Pons (tissue), 1 donor: Measurements from ENCODE around the gene RUNX2.
A peak's percentile ranks its signal among the peaks of the same experiment; 100 is the strongest.
"Not testable (repeated sequence)": the region's sequence is repeated elsewhere in the genome, so short reads cannot be mapped to it uniquely, and the experiment has no call there.

ENCODE experiments used
- DNase-seq: peaks from one replicate; pipeline ENCODE4 v3.0.0-alpha.2; 2016; ENCODE audit warnings: low spot score

The RUNX2 gene

DNA sequence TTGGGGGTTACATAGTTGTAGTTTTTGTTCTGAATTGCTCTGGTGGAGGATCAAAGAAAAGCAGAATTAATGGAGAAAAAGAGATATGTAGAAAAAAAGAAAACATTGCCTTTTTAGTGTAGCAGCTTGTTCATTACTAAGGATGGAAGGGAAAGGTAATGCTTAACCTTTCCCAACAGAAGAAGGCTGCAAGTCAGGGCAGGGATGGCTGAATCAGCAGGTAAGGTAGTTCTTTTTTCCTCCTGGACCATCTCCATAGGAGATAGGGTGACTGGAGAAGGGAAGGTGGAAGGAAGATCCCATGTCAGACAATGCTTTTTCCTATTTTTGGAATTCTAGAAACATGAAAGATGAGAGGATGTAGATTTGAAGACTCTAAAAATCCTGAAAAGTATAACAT lies 129.0 kb downstream of the RUNX2 start:
- DNase-seq: no peak

DNA sequence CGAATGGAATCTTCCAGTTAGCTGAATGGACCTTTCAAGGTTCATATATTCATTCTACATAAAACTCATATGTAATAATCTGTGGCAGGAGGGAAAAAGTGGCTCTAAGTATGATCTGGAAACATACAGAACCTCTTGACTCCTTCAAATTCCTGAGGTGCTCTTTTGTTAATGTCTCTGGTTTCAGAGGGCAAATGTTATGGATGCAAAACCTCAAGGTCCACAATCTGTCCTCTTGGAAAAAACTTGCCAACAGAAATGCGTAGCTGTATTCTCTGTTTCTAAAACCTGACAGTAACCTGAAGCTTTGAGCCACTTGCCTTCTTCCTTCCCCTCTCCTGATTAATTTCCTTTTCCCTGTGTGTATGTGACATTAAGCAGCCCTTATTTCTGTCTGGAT lies 130.5 kb downstream of the RUNX2 start:
- DNase-seq: no peak

DNA sequence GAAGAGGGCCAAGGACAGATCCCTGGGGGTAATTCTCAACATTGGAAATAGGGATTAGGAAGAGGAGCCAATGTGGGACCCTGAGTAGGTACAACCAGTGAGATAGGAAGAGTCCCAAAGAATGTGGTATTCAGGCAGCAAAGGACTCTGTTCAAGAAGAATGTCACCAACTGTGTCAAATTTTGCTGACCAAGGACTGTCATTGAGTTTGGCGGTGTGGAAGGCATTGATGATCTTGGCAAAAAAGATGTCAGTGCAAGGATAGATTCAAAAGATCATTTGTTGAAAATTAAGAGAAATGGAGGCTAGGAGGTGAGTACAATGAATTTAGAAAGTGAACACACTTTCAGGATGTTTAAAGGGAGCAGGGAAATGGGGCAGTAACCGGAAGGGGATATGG lies 132.0 kb downstream of the RUNX2 start:
- DNase-seq: no peak

DNA sequence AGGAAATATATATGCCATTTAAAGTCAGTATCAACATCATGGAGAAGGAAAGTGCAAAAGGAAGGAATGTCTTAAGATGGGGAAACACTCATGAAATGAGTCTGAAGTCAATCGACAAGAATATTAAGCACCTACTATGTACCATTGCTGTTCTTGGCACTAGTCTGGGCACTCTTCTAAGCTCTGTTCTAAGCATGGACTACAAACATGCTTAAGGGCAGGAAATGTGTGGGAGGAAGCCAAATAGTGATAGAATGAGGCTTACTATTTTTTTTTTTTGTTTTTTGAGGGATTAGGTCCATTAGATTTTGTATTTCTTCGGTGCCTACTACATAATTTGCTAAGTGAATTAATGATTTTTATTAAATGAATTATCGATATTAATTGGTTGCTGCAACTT lies 133.4 kb downstream of the RUNX2 start:
- DNase-seq: no peak

- no peak for DNase-seq
These were observed 134.3 kb downstream of the RUNX2 start for GRCh38 chr6:45462190-45463134.

DNA sequence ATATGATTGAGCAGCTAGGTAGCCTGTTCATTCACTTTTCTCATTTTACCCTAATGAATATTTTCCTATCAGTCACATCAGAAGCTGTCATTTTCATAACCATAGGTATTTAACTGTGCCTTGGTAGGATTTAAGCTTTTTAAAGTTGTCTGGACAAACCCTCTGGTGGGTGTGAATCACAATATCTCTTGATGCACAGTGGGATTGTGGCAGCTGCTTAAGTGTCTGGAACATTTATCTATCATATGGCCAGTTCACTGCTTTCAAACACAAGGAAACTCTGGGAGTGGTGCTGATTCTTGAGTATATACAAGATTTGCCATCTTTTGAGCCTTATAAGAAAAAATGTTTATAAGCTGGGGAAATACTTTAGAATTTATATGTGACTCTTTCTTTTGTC lies 136.6 kb downstream of the RUNX2 start:
- no peak for DNase-seq

GRCh38 chr6:45466686-45467085 lies 138.6 kb downstream of the RUNX2 start:
- DNase-seq: no peak

- not testable (repeated sequence) for DNase-seq
These were observed 139.3 kb downstream of the RUNX2 start for GRCh38 chr6:45467417-45467816.

DNA sequence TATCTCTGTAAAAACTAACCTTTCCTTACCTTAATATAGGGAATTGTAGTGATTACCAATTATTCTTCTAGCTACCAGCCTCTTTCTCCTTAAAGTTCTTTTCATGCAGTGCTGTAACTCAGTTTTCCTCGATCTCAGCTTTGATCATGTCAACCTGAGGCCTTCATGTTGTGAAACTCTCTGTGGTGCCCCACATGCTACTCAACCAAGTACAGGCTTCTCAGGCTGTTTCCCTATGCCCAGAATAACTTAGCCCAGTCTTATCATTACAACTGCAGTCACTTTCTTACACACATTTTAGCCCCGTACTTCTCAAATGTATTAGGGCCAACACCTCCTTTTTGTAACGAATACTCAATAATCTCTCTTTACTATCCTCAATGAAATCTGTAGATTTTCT lies 139.7 kb downstream of the RUNX2 start:
- no peak for DNase-seq

GRCh38 chr6:45469663-45470062 lies 141.5 kb downstream of the RUNX2 start:
- DNase-seq: no peak

DNA sequence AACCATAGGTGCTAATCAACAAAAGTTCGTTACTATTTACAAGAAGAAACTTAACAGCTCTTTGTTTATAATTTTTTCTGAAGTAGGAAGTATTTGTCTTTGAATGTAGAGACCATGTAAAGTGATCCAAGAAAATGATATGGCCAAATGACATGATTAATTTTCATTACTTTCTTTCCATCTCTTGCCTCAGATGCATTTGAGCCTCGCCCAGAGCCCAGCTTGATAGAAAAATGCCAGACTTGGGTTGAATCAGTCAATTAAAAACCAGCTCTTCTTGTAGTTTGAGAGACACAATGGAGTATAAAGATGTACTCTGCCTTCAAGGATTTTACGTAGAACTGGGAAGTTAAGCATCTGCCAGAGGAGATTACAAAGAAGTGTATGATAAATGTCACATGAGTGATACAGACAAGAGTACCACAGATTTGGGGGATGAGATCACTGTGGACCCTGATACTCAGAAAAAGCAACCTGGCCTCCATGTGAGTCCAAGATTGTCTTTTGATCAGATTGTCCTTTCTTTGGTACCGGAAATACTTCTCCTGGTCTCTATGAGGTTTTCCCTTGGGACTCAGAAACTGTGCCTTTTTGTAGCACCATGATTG lies 142.1 kb downstream of the RUNX2 start:
- no peak for DNase-seq

DNA sequence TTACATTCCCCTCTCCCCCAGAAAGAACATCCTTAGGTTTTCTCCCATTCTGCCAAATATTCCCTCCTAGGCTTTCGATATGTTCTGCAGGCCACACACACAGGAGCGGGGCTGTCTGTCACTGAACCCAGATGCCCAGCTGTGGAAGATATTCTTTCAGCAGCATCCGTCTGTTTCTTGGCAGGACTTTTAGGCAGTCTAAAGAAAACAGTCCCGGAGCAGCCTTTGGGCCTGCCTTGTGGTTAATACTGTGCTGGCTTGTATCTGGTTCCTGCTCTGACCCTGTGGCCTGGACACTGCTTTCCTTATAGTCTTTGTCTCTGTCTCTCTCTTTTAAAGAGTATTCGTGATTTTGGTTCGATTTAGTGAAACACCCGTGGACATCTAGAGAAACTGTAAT lies 144.3 kb downstream of the RUNX2 start:
- DNase-seq: peak; percentile 69

DNA sequence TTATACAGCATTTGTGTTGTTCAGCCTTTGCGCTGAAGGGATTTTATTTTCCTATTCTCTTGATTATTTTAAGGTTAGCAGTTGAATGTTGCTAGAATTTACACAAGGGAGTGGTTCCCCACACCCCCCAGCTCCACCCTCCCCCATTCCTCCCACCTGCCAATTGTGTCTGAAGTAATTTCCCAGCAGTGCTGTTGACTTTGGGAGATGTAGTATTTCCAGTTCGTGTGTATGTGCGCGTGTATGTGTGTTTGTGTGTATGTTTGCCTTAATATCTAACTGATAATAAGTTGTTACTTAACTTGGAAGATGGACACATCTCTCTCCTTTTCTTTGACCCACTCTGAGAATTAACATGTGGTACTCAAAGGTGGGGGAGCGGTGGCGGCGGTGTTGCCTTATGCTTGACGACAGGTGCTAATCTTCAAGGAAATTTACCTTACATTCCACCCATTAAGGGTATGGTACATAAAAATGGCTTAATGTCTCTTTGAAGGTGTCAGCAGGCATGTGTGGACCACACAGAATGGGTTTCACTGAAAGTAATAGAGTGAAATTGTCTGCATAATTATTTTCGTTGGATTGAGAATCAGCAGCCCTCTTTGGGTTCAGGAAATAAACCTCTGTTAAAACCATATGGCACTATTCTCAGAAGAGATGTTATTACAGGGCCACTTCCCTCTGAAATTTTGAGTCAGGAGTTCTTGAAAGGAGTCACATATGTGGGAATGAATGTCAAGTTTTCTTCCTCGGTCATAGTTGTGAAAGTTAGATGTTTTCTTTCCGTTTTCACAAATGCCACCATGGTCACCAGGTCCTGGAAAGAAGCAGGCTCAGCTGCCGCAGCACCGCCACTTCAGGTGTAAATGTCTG lies 145.2 kb downstream of the RUNX2 start:
- no peak for DNase-seq

GRCh38 chr6:45474376-45474775 lies 146.2 kb downstream of the RUNX2 start:
- no peak for DNase-seq

GRCh38 chr6:45476341-45476740 lies 148.2 kb downstream of the RUNX2 start:
- DNase-seq: peak; percentile 88

DNA sequence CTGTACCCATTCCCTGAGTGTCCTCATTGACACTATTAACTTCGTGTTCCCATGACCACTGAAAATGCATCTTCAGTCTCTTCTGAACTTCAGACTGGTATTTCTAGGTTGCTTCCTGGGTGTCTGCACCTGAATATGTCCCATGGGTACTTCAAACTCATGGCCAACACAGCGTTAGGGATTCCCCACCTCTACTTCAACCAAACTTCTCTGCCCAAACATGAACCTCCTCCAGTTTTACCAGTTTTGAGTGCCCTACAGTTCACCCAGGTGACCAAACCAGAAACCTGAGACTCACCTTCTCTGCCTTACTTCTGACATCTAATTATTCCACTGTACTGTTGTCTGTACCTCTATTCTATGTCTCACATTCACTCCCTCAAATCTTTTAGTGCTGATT lies 149.1 kb downstream of the RUNX2 start:
- no peak for DNase-seq

DNA sequence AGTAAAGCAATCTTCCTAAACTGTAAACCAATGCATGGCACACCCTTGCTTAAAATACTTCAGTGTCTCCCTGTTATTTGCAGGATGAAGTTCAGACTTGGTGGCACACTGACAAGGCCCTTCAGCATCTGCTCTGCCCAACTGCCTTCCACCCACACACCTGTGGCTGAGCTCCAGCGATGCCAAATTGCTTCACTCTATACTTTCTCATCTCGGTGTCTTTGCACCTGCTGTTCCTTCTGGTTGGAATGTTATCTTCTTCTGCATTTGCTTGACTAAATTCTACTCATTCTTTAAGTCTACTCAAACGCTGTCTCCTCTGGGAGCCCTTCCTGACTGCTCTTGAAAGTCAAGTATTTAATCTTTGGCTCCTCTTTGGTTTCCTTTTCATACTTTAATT lies 149.7 kb downstream of the RUNX2 start:
- no peak for DNase-seq

GRCh38 chr6:45478240-45478639 lies 150.1 kb downstream of the RUNX2 start:
- DNase-seq: no peak

- peak; percentile 72 for DNase-seq
These were observed 152.0 kb downstream of the RUNX2 start for GRCh38 chr6:45479834-45480751.

GRCh38 chr6:45480752-45481415 lies 152.8 kb downstream of the RUNX2 start:
- DNase-seq: peak; percentile 86

- DNase-seq: no peak
These were observed 154.9 kb downstream of the RUNX2 start for GRCh38 chr6:45483021-45483420.
